GM23248 (cell line): ENCODE results near the gene ZCCHC24.

Source experiments
- EZH2 ChIP-seq: fragments of 200-600 bp; sonication (generic); IDR thresholded peaks from 2 replicates; pipeline ENCODE4 v1.6.1; 2018; ENCODE audit warnings: antibody characterized with exemption, mild to moderate bottlenecking; ENCODE audit not compliant: insufficient read depth, poor library complexity, severe bottlenecking
- EZH2phosphoT487 ChIP-seq: fragments of 200-600 bp; sonication (generic); IDR thresholded peaks from 2 replicates; pipeline ENCODE4 v1.6.1; 2018; ENCODE audit warnings: antibody characterized with exemption, moderate library complexity, mild to moderate bottlenecking, low read depth; ENCODE audit not compliant: insufficient read depth

DNA sequence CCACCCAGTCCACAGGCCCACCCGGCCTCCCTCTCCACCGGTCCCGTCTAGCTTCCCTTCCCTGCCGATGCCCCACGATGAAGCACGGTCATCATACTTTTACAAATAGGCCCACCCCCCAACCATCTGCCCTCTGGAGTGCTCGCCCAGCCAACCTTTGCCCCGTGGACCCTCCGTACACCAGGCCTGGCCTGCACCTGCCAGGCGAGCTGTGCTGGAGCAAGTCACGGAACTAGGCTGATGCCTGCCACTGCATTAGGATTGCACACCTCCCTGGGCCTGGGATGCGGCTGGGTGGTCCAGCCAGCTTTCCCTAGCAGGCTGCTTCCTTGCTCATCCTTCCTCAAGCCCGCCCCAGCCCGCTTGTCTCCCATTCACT lies 53.4 kb downstream of the ZCCHC24 start:
- no peak for TF ChIP-seq EZH2
- TF ChIP-seq EZH2phosphoT487, result no peak
